Suprapubic skin (tissue), 4 donors: Measurements from ENCODE around the gene AKAP8. TPM values are rescaled to one million over a fixed set of nuclear protein-coding genes. Genes with fewer than 3 reads are reported as not detected.

ENCODE experiments used
- DNase-seq, 2 donors: peaks; one replicate each; pipeline ENCODE4 v3.0.0-alpha.2; 2019; ENCODE audit warnings: low spot score in 2 of 2
- H3K27ac ChIP-seq: fragments of 200-600 bp; sonication (generic); one replicate; pipeline ENCODE4 v1.5.1; 2019
- H3K27me3 ChIP-seq: fragments of 200-600 bp; sonication (generic); one replicate; pipeline ENCODE4 v1.5.1; 2019
- H3K36me3 ChIP-seq: fragments of 200-600 bp; sonication (generic); one replicate; pipeline ENCODE4 v1.5.1; 2019
- H3K4me1 ChIP-seq: fragments of 200-600 bp; sonication (generic); one replicate; pipeline ENCODE4 v1.5.1; 2019
- H3K4me3 ChIP-seq: fragments of 200-600 bp; sonication (generic); one replicate; pipeline ENCODE4 v1.5.1; 2019; ENCODE audit warnings: mild to moderate bottlenecking
- H3K9me3 ChIP-seq: fragments of 200-600 bp; sonication (generic); one replicate; pipeline ENCODE4 v1.5.1; 2019
- EP300 ChIP-seq: sonication (generic); formaldehyde crosslinking; IDR thresholded peaks from one replicate; pipeline ENCODE4 v1.6.1; 2017; ENCODE audit warnings: antibody characterized with exemption
- POLR2A ChIP-seq, 2 donors: fragments of 450-650 bp; IDR thresholded peaks; one replicate each; pipeline ENCODE4 v1.6.1; 2017; ENCODE audit warnings: antibody characterized with exemption in 2 of 2, mild to moderate bottlenecking in 2 of 2, moderate library complexity in 2 of 2
- POLR2AphosphoS5 ChIP-seq, 3 donors: sonication (generic); formaldehyde crosslinking; IDR thresholded peaks; one replicate each; pipeline ENCODE4 v1.6.1; 2017; ENCODE audit warnings: antibody characterized with exemption in 3 of 3
- WGBS: methylation state at CpG from one replicate; pipeline ENCODE4 v1.1.5; 2018; 5-methylcytosine and 5-hydroxymethylcytosine counted together
- total RNA-seq, 4 donors: library from RNA; depleted of rRNA; stranded (reverse); fragments of >200 nt; gene quantifications; one replicate each; pipeline ENCODE4 v1.1.0, GENCODE V29; 2016
- TF ChIP-seq, protein P1 (sequence below), 2 donors: fragments of 200-600 bp in 1 of 2; fragments of 450-650 bp in 1 of 2; sonication (generic) in 1 of 2; IDR thresholded peaks; one replicate each; pipeline ENCODE4 v1.5.1; 2016 to 2019; ENCODE audit warnings: antibody characterized with exemption in 2 of 2, mild to moderate bottlenecking in 1 of 2, moderate library complexity in 1 of 2

AKAP8 gene
- total RNA-seq, 4 donors from 2014 or later = 25.3 to 77.9 (median 41.6) TPM

DNA sequence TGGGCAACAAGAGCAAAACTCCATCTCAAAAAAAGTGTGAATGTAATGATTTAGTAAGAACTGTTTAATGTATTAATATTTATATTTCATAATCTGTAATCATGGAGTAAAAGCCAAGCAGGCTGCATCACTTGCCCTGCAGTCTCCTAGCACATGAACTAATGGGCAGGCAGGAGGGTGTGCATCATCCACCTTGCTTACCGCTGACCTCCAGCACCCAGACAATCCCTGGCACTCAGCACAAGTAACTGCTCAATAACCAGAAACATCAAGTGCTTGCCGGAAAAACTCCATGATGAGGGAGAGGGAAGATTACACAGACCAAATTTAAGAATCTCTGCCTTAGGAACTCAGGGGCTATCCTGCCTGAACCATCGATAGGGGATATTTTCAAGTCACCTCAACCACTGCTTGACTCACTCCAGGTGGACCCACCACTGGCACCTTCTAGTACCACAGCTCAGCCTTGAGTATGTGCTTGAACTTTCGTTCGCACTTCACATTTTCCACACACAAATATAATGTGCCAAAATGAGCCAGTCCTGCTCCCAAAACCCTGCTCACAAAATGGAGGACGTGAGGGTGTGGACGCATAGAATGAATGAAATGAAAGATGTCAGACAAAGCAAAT, 65.8 kb downstream of the AKAP8 start:
- WGBS = 66% methylated on average over 7 of the region's 7 CpGs
- H3K27ac ChIP-seq = no peak overlapping the region
- H3K4me3 ChIP-seq = no peak overlapping the region
- no peaks in the 10 kb centered on the region for H3K36me3 ChIP-seq
- peak in 1 of 2 donors; percentile 14 for DNase-seq
- H3K9me3 ChIP-seq = no peaks in the 10 kb centered on the region
- no peaks in the 10 kb centered on the region for H3K27me3 ChIP-seq
- TF ChIP-seq, protein P1, sequence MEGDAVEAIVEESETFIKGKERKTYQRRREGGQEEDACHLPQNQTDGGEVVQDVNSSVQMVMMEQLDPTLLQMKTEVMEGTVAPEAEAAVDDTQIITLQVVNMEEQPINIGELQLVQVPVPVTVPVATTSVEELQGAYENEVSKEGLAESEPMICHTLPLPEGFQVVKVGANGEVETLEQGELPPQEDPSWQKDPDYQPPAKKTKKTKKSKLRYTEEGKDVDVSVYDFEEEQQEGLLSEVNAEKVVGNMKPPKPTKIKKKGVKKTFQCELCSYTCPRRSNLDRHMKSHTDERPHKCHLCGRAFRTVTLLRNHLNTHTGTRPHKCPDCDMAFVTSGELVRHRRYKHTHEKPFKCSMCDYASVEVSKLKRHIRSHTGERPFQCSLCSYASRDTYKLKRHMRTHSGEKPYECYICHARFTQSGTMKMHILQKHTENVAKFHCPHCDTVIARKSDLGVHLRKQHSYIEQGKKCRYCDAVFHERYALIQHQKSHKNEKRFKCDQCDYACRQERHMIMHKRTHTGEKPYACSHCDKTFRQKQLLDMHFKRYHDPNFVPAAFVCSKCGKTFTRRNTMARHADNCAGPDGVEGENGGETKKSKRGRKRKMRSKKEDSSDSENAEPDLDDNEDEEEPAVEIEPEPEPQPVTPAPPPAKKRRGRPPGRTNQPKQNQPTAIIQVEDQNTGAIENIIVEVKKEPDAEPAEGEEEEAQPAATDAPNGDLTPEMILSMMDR (IDR thresholded peaks at IDR 0.05) = no peak
- TF ChIP-seq POLR2AphosphoS5 (IDR thresholded peaks at IDR 0.05) (no peak), POLR2A (IDR thresholded peaks at IDR 0.05) (no peak), EP300 (no peak)
- H3K4me1 ChIP-seq = peaks cover 93% of the 10 kb centered on the region

DNA sequence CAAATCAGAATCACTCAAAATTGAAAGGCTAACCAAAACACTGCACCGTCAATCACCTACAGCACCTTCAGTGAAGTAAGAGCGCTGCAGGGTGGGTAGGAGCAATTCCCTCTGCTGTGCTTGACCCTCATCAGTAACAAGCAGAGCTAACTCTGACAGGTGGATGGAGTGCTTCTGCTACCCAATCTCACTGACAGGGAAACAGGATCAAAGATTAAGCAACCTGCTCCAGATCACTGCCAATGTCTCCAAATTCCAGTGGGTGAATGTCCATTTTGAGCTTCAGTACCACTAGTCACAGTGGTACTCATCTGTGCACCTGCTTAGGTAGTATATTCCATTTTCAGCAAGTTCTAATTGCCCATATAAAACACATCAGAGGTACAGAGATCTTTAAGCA, 72.4 kb downstream of the AKAP8 start:
- peaks cover 84% of the 10 kb centered on the region for H3K4me1 ChIP-seq
- DNase-seq = no peak
- no peaks in the 10 kb centered on the region for H3K36me3 ChIP-seq
- 78% methylated on average over 2 of the region's 2 CpGs for WGBS
- TF ChIP-seq POLR2A (IDR thresholded peaks at IDR 0.05) (no peak), POLR2AphosphoS5 (IDR thresholded peaks at IDR 0.05) (no peak), EP300 (no peak)
- TF ChIP-seq, protein P1 (IDR thresholded peaks at IDR 0.05) = no peak
- no peaks in the 10 kb centered on the region for H3K9me3 ChIP-seq
- H3K27ac ChIP-seq = no peak overlapping the region
- H3K27me3 ChIP-seq = no peaks in the 10 kb centered on the region
- no peak overlapping the region for H3K4me3 ChIP-seq

DNA sequence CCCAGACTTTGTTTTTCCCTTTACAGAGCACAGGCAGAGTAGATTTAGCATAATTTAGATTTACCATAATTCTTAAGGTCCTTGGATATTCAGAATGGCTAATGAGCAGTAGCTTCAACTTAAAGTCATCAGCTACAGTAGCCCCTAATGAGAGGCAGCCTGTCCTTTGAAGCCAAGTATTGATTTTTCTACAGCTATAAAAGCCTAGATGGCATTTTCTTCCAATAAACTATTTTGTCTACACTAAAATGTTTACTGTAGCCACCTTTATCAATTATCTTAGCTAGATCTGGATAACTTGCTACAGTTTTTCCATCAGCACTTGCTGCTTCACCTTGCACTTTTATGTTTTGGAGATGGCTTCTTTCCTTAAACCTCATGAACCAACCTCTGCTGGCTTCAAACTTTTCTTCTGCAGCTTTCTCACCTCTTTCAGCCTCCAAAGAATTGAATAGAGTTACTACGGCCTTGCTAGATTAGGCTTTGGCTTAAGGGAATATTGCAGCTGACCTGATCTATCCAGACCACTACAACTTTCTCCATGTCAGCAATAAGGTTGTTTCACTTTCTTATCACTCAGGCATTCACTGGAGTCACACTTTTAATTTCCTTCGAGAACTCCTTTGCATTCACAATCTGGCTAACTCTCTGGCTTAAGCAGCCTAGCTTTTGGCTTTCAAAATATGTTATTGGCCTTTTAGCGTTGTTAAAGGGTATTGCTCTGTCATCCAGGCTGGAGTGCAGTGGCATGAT, 73.8 kb downstream of the AKAP8 start:
- no peak for DNase-seq
- H3K27me3 ChIP-seq = no peaks in the 10 kb centered on the region
- 90% methylated on average over 3 of the region's 3 CpGs for WGBS
- no peak overlapping the region for H3K27ac ChIP-seq
- H3K4me3 ChIP-seq = no peak overlapping the region
- H3K4me1 ChIP-seq = peaks cover 79% of the 10 kb centered on the region
- TF ChIP-seq EP300 (no peak), POLR2AphosphoS5 (IDR thresholded peaks at IDR 0.05) (no peak), POLR2A (IDR thresholded peaks at IDR 0.05) (no peak)
- TF ChIP-seq, protein P1 (IDR thresholded peaks at IDR 0.05) = no peak
- no peaks in the 10 kb centered on the region for H3K36me3 ChIP-seq
- H3K9me3 ChIP-seq = no peaks in the 10 kb centered on the region

DNA sequence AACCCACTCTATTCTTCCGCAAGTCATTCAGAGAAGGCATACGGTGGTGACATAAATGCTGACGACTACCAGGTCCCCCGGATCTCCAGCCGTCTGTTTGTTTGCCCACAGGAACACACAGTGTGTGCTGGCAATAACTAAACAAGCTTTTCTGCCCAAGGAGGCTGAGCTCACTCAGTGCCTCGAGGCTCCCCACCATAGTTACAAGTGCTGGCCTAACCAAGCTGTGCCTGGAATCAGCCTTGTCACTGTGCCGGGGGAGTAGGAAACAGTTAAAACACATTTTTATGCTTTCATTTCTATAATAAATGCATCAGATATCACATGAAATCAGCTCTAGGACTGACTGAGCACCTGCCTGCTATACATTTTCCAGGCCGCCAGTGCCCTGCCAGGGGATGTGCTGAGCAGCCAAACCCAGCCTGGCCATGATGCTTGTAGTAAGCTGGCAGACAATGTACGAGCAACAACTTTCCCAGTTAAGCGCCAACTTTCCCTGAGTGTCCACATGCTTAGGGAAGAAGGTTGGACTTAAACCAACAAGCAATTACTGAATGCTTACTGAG, 75.4 kb downstream of the AKAP8 start:
- H3K4me3 ChIP-seq = no peak overlapping the region

More for the DNA sequence above, 75.4 kb downstream of the AKAP8 start:
- no peaks in the 10 kb centered on the region for H3K27me3 ChIP-seq
- no peak for TF ChIP-seq POLR2AphosphoS5 (IDR thresholded peaks at IDR 0.05)
- no peak for TF ChIP-seq POLR2A (IDR thresholded peaks at IDR 0.05)
- no peak for TF ChIP-seq EP300
- TF ChIP-seq, protein P1 (IDR thresholded peaks at IDR 0.05) = no peak
- H3K4me1 ChIP-seq = peaks cover 79% of the 10 kb centered on the region
- no peaks in the 10 kb centered on the region for H3K36me3 ChIP-seq
- H3K27ac ChIP-seq = peak overlapping the region; percentile 24
- no peaks in the 10 kb centered on the region for H3K9me3 ChIP-seq
- WGBS = 43% methylated on average over 10 of the region's 10 CpGs
- DNase-seq = peak in 1 of 2 donors; percentile 46

Other genes with a start within 250 kb of the AKAP8 start
- gene NOTCH3, start 178.8 kb downstream of the AKAP8 start, total RNA-seq = 100 to 1,000 TPM; 205 to 253 (median 245) TPM
- gene EPHX3, start 147.3 kb downstream of the AKAP8 start, total RNA-seq = 10 to 100 TPM in 3 of 4 donors, 1 to 10 TPM in 1; 8.0 to 81.6 (median 47.5) TPM
- 100 to 1,000 TPM in 1 of 4 donors, 10 to 100 TPM in 3; 54.8 to 111 (median 68.3) TPM for gene BRD4, start 47.2 kb downstream of the AKAP8 start, total RNA-seq
- 100 to 1,000 TPM in 2 of 4 donors, 10 to 100 TPM in 2; 97.5 to 259 (median 118) TPM for gene AKAP8L, start 39.2 kb upstream of the AKAP8 start, total RNA-seq
- gene WIZ, start 70.2 kb upstream of the AKAP8 start, total RNA-seq = 10 to 100 TPM; 39.1 to 44.9 (median 41.0) TPM
- 1 to 10 TPM in 2 of 4 donors, under 1 TPM in 2; 0.70 to 2.4 (median 1.0) TPM for gene RASAL3, start 84.8 kb upstream of the AKAP8 start, total RNA-seq
- gene PGLYRP2, start 99.7 kb upstream of the AKAP8 start, total RNA-seq = under 1 TPM in 1 of 4 donors, not detected in 3; 0.21 TPM
- gene CYP4F22, start 128.7 kb upstream of the AKAP8 start, total RNA-seq = 10 to 100 TPM; 26.0 to 77.7 (median 55.5) TPM
- gene CYP4F8, start 235.4 kb upstream of the AKAP8 start, total RNA-seq = 10 to 100 TPM; 14.5 to 18.7 (median 14.9) TPM